Uterus (tissue), 2 donors: Measurements from ENCODE around the gene ARID2.

ENCODE experiments used
- POLR2A ChIP-seq, 2 donors: fragments of 450-650 bp; IDR thresholded peaks; one replicate each; pipeline ENCODE4 v1.6.1; 2016; ENCODE audit warnings: antibody characterized with exemption in 2 of 2, mild to moderate bottlenecking in 1 of 2, moderate library complexity in 1 of 2
- TF ChIP-seq, protein P1 (sequence below), 4 experiments: fragments of 200-600 bp in 2 of 4; fragments of 450-650 bp in 2 of 4; sonication (generic) in 2 of 4; IDR thresholded peaks; one replicate each; pipeline ENCODE4 v1.5.1; 2016 to 2019; ENCODE audit warnings: antibody characterized with exemption in 4 of 4, mild to moderate bottlenecking in 2 of 4, moderate library complexity in 1 of 4

- TF ChIP-seq POLR2A (IDR thresholded peaks at IDR 0.05), result no peak
- TF ChIP-seq, protein P1, sequence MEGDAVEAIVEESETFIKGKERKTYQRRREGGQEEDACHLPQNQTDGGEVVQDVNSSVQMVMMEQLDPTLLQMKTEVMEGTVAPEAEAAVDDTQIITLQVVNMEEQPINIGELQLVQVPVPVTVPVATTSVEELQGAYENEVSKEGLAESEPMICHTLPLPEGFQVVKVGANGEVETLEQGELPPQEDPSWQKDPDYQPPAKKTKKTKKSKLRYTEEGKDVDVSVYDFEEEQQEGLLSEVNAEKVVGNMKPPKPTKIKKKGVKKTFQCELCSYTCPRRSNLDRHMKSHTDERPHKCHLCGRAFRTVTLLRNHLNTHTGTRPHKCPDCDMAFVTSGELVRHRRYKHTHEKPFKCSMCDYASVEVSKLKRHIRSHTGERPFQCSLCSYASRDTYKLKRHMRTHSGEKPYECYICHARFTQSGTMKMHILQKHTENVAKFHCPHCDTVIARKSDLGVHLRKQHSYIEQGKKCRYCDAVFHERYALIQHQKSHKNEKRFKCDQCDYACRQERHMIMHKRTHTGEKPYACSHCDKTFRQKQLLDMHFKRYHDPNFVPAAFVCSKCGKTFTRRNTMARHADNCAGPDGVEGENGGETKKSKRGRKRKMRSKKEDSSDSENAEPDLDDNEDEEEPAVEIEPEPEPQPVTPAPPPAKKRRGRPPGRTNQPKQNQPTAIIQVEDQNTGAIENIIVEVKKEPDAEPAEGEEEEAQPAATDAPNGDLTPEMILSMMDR (IDR thresholded peaks at IDR 0.05), result no peak
Measured at GRCh38 chr12:45773747-45774146, 44.2 kb downstream of the ARID2 start.
